Endothelial cell of umbilical vein (primary cell): ENCODE measurements around the gene CUL7. TPM values are rescaled to one million over a fixed set of nuclear protein-coding genes. Genes with fewer than 3 reads are reported as not detected.

Experiments used
- BruUV-seq: library from RNA; stranded (reverse); fragments of 400-500 nt; replicated peaks from 2 replicates; lab custom pipeline; 2021; lab: Mats Ljungman, UMichigan
- CTCF ChIA-PET: fragments of 300-600, 350-600 bp; sonication (Branson Sonifier 250); formaldehyde crosslinking; loops from one replicate; lab custom pipeline; 2021; ENCODE audit warnings: antibody characterized with exemption, inconsistent platforms; lab: Charles Lee
- POLR2A ChIA-PET: fragments of 300-600, 350-600 bp; sonication (Branson Sonifier 250); formaldehyde crosslinking; loops from one replicate; lab custom pipeline; 2021; ENCODE audit warnings: antibody characterized with exemption, inconsistent platforms; lab: Charles Lee
- DNase-seq: peaks from one replicate; pipeline ENCODE4 v3.0.0-alpha.2; 2011; ENCODE audit warnings: low read depth, low spot score
- FAIRE-seq: peaks from 2 replicates; lab custom pipeline; 2011; peaks lifted over from hg19 to GRCh38; lab: Jason Lieb, UNC
- H2AFZ ChIP-seq: 2 replicates; pipeline ENCODE4 v1.6.0; 2012; ENCODE audit warnings: low read depth, low read length, control low read depth, inconsistent platforms
- H3K27ac ChIP-seq: 2 replicates; pipeline ENCODE4 v1.5.1; 2011; ENCODE audit warnings: low read depth, mild to moderate bottlenecking, control low read depth, low read length, moderate library complexity; ENCODE audit not compliant: insufficient read depth
- H3K27me3 ChIP-seq, 2 experiments: 2 replicates each; pipeline versions ENCODE4 v1.6.0 to v1.6.1; 2011; ENCODE audit warnings: low read length in 2 of 2, mixed read lengths in 1 of 2; ENCODE audit not compliant: control insufficient read depth in 2 of 2, insufficient read depth in 2 of 2
- H3K36me3 ChIP-seq, 2 experiments: 2 replicates in 1 of 2; 3 replicates in 1 of 2; pipeline ENCODE4 v1.5.1; 2011; ENCODE audit warnings: low read length in 2 of 2, mild to moderate bottlenecking in 1 of 2, moderate library complexity in 1 of 2; ENCODE audit not compliant: control insufficient read depth in 2 of 2, insufficient read depth in 2 of 2; ENCODE audit errors: extremely low read depth in 1 of 2
- H3K4me1 ChIP-seq: 3 replicates; pipeline ENCODE4 v1.5.1; 2011; ENCODE audit warnings: mild to moderate bottlenecking, low read length; ENCODE audit not compliant: control insufficient read depth, insufficient read depth; ENCODE audit errors: extremely low read depth
- H3K4me2 ChIP-seq: 2 replicates; pipeline ENCODE4 v1.6.1; 2011; ENCODE audit warnings: low read length, control low read depth, mixed read lengths; ENCODE audit not compliant: insufficient read depth
- H3K4me3 ChIP-seq, 3 experiments: fragments of 200-600 bp in 1 of 3; sonication (generic), shearing (Covaris generic) in 1 of 3; replicated peaks in 1 of 3; 2 replicates each; pipeline ENCODE4 v1.5.1; 2011 to 2016; ENCODE audit warnings: control low read depth in 3 of 3, low read length in 3 of 3, mild to moderate bottlenecking in 2 of 3, inconsistent platforms in 1 of 3, low read depth in 1 of 3, moderate library complexity in 1 of 3; ENCODE audit not compliant: insufficient read depth in 1 of 3
- H3K79me2 ChIP-seq: 2 replicates; pipeline ENCODE4 v1.6.0; 2012; ENCODE audit warnings: low read length, inconsistent platforms; ENCODE audit not compliant: control insufficient read depth, insufficient read depth
- H3K9ac ChIP-seq: replicated peaks from 2 replicates; pipeline ENCODE3; 2011; ENCODE audit warnings: low read length, control low read depth; ENCODE audit not compliant: insufficient read depth; ENCODE audit errors: extremely low read depth
- H3K9me1 ChIP-seq: replicated peaks from 3 replicates; pipeline ENCODE4 v1.6.0; 2011; ENCODE audit warnings: mild to moderate bottlenecking, low read length; ENCODE audit not compliant: control insufficient read depth, insufficient read depth; ENCODE audit errors: extremely low read depth
- H3K9me3 ChIP-seq: replicated peaks from 2 replicates; pipeline ENCODE4 v1.5.1; 2012; ENCODE audit warnings: low read length, inconsistent platforms; ENCODE audit not compliant: control insufficient read depth, insufficient read depth
- H4K20me1 ChIP-seq: replicated peaks from 2 replicates; pipeline ENCODE3; 2011; ENCODE audit warnings: mild to moderate bottlenecking, low read length; ENCODE audit not compliant: control insufficient read depth, insufficient read depth; ENCODE audit errors: extremely low read depth
- CTCF ChIP-seq, 2 donors: IDR thresholded peaks; 1 replicate in 1 of 2; 2 replicates in 1 of 2; pipeline ENCODE4 v1.5.1; 2011; ENCODE audit warnings: low read length in 2 of 2, mild to moderate bottlenecking in 2 of 2, moderate library complexity in 2 of 2, control low read depth in 1 of 2, inconsistent platforms in 1 of 2, low read depth in 1 of 2; ENCODE audit not compliant: insufficient read depth in 1 of 2; ENCODE audit errors: extremely low read depth in 1 of 2
- EZH2 ChIP-seq: IDR thresholded peaks from 2 replicates; pipeline ENCODE4 v1.6.1; 2012; ENCODE audit warnings: borderline replicate concordance, low read depth, mild to moderate bottlenecking, moderate library complexity, low read length, inconsistent platforms; ENCODE audit not compliant: severe bottlenecking
- FOS ChIP-seq: IDR thresholded peaks from 2 replicates; pipeline ENCODE4 v1.6.1; 2011; ENCODE audit warnings: mild to moderate bottlenecking, low read length, moderate library complexity, borderline replicate concordance; ENCODE audit not compliant: insufficient read depth
- GATA2 ChIP-seq: IDR thresholded peaks from 2 replicates; pipeline ENCODE4 v1.7.0; 2011; ENCODE audit warnings: low read depth, mild to moderate bottlenecking, moderate library complexity, mixed read lengths, low read length; ENCODE audit not compliant: insufficient read length, insufficient read depth
- JUN ChIP-seq: IDR thresholded peaks from 2 replicates; pipeline ENCODE4 v1.6.1; 2011; ENCODE audit warnings: borderline replicate concordance, low read depth; ENCODE audit not compliant: insufficient read length, insufficient read depth
- MAX ChIP-seq: IDR thresholded peaks from 2 replicates; pipeline ENCODE4 v1.6.1; 2011; ENCODE audit not compliant: insufficient read depth, insufficient read length
- MYC ChIP-seq: IDR thresholded peaks from one replicate; pipeline ENCODE4 v1.6.1; 2011; ENCODE audit warnings: mild to moderate bottlenecking, low read depth, low read length
- POLR2A ChIP-seq: IDR thresholded peaks from 2 replicates; pipeline ENCODE4 v1.6.1; 2012; ENCODE audit warnings: low read depth, mild to moderate bottlenecking, control low read depth, low read length
- POLR2AphosphoS5 ChIP-seq: IDR thresholded peaks from 2 replicates; pipeline ENCODE4 v1.6.1; 2012; ENCODE audit warnings: low read depth, mild to moderate bottlenecking, control low read depth, low read length, moderate library complexity; ENCODE audit not compliant: insufficient read depth
- dilution Hi-C: fragments of 300-500 bp; cut with MboI; formaldehyde crosslinking; loops from one replicate; pipeline ENCODE4 v1.15.0; 2019; ENCODE audit warnings: low sequenced_read_pairs; ENCODE audit not compliant: extremely low pct_ligation_motif_present
- intact Hi-C: fragments of 100-400 bp; cut with micrococcal nuclease; formaldehyde crosslinking; loops from one replicate; pipeline ENCODE4 v1.10.0; 2022
- polyA plus RNA-seq, 4 experiments: library from polyadenylated mRNA; depleted of rRNA in 3 of 4; stranded (reverse) in 3 of 4; unstranded in 1 of 4; fragments of >200 nt; gene quantifications; 2 replicates each; pipeline versions ENCODE4 v1.2.1 to v1.2.3, GENCODE V29; 2011 to 2012; ENCODE audit warnings: missing spikeins in 1 of 4
- total RNA-seq: library from RNA; stranded (reverse); gene quantifications from 2 replicates; pipeline ENCODE4 v1.2.3, GENCODE V29; 2021

CUL7 gene
- total and polyA plus RNA-seq, 2 donors (not counting 3 experiments of a cell fraction or from before 2014, with no cell fraction given): 29.4 to 33.7 TPM

DNA sequence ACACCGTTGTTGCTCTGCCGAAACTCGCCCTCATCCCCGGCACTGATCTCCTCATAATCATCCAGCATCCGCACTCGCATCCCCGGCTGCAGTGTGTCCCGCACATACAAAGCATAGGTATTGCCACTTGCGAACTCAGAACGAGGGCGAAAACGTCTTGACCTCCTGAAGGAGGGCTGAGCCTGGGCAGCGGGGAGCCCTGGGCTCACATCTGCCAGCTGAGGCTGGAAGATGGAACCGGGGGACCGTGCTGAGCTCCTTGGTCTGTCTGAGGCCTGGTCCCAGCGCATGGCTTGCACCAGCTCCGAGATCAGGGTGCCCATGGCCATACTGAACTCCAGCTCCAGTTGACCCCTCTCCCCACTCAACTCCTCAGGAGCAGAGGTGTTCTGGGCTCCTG, 2.7 kb downstream of the CUL7 start:
- no peaks in the 10 kb centered on the region for H3K27me3 ChIP-seq
- DNase-seq (no peak), FAIRE-seq (no peak)
- no peak overlapping the region for H3K4me3 ChIP-seq
- H3K9me1 ChIP-seq: no peaks in the 10 kb centered on the region
- no peak overlapping the region for H2AFZ ChIP-seq
- H3K4me1 ChIP-seq: peaks cover 8% of the 10 kb centered on the region
- H3K4me2 ChIP-seq: no peak overlapping the region
- TF ChIP-seq JUN (no peak), GATA2 (no peak), EZH2 (no peak), FOS (no peak), MAX (no peak), POLR2A (no peak), POLR2AphosphoS5 (no peak), MYC (no peak), CTCF (IDR thresholded peaks at IDR 0.05; ENCODE audit: extremely low read depth in 1 of 2, insufficient read depth in 1 of 2, low read depth in 1 of 2, low read length in 2 of 2) (no peak)
- H3K79me2 ChIP-seq: peaks cover 2% of the 10 kb centered on the region
- H3K36me3 ChIP-seq: peaks cover 0 to 24% of the 10 kb centered on the region in 2 experiments
- dilution Hi-C loops (no loop called here), intact Hi-C loops (no loop called here)
- no peak overlapping the region for H3K27ac ChIP-seq
- no peaks in the 10 kb centered on the region for H3K9me3 ChIP-seq
- ChIA-PET CTCF (no interaction called here), POLR2A (no interaction called here)
- no peak overlapping the region for H3K9ac ChIP-seq
- no peaks in the 10 kb centered on the region for H4K20me1 ChIP-seq
- no TSS peak for BruUV-seq
